HG02798 (cell line): ENCODE results near the gene CXCR4.
"Not testable (repeated sequence)": the region's sequence is repeated elsewhere in the genome, so short reads cannot be mapped to it uniquely, and the experiment has no call there.

Experiments
- ATAC-seq: cut with Tn5 transposase; IDR thresholded peaks from one replicate; pipeline ENCODE4 v1.9.1; 2021; ENCODE audit warnings: mild to moderate bottlenecking; ENCODE audit not compliant: unreplicated experiment, poor library complexity

The CXCR4 gene

DNA sequence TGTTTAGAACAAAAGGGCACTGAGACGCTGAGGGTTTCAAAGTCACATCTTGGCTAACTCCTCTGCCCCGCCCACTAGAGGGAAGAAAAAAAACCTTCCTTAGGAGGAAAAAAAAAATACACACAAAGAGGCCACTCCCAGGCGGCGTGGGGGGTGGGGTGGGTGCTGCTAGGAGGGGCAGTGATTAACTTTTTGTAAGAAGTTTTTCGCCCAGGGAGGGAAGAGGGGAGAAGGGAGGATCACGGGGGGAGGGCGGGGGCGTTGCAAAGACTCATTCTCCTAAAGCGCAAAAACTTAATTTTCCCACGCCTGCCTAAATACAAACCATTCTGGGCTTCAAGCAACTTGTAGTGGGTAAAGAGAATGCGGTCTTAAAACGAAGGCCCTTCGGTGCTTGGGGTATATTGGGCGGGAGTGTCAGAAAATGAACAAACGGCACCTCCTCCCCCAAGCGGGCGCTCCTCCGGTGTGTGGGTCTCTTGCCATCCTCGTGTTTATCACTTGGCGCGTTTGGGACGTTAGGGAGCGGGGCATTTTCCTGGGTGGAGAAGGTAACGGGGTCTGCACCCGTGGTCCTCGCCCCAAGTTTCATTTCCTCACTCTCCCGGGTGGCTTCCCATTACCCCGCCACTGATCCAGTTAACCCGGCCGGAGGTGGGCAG lies 1.7 kb downstream of the CXCR4 start:
- ATAC-seq, result peak; percentile 14

DNA sequence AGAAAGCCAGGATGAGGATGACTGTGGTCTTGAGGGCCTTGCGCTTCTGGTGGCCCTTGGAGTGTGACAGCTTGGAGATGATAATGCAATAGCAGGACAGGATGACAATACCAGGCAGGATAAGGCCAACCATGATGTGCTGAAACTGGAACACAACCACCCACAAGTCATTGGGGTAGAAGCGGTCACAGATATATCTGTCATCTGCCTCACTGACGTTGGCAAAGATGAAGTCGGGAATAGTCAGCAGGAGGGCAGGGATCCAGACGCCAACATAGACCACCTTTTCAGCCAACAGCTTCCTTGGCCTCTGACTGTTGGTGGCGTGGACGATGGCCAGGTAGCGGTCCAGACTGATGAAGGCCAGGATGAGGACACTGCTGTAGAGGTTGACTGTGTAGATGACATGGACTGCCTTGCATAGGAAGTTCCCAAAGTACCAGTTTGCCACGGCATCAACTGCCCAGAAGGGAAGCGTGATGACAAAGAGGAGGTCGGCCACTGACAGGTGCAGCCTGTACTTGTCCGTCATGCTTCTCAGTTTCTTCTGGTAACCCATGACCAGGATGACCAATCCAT lies 2.7 kb downstream of the CXCR4 start:
- ATAC-seq, result no peak

DNA sequence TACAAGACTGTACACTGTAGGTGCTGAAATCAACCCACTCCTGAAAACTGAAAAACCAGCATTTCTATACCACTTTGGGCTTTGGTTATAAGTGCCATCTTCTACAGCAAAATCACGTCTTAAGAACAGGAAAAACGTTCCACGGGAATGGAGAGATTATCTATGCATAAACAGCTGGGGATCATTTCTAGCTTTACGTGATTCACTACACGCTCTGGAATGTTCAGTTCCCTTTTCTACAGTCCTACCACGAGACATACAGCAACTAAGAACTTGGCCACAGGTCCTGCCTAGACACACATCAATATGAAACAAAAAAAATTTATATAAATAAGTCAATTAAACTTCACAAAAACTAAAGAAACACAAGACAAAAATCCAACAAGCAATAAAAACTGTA lies 3.6 kb downstream of the CXCR4 start:
- no peak for ATAC-seq

DNA sequence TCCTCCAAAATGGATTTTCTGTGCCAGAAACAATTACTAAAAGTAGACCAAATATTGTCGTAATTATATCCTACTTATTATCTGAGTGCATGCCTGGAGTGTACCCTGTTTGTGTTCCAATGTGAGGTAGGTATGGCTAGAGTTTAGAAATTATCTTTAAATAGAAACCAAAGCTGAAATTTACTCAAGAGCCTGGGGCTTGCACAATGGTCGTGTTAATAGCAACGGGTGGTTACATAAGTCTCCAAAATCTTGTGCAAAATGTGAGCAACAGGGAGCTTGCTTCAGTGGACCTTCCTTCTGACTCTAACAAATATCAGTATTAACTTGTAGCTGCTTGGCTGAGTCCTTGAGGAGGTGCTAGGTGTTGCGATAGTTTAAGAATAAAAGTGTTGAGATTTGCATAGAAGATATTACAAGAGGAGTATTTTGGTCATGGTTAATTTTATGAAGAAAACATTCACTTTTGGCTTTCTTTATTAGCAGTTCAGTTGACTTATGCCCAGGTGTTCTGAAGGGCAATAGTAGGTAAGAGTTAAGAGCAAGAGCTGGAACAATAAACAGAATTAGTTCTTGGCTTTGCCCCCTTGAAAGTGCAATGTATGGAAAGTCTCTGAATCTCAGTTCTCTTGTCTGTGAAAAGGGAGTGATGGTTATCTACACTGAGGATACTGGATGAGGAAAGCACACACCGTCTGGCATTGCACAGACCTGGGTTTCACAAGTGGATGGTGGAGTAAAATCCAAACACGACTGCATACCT lies 4.6 kb downstream of the CXCR4 start:
- no peak for ATAC-seq

DNA sequence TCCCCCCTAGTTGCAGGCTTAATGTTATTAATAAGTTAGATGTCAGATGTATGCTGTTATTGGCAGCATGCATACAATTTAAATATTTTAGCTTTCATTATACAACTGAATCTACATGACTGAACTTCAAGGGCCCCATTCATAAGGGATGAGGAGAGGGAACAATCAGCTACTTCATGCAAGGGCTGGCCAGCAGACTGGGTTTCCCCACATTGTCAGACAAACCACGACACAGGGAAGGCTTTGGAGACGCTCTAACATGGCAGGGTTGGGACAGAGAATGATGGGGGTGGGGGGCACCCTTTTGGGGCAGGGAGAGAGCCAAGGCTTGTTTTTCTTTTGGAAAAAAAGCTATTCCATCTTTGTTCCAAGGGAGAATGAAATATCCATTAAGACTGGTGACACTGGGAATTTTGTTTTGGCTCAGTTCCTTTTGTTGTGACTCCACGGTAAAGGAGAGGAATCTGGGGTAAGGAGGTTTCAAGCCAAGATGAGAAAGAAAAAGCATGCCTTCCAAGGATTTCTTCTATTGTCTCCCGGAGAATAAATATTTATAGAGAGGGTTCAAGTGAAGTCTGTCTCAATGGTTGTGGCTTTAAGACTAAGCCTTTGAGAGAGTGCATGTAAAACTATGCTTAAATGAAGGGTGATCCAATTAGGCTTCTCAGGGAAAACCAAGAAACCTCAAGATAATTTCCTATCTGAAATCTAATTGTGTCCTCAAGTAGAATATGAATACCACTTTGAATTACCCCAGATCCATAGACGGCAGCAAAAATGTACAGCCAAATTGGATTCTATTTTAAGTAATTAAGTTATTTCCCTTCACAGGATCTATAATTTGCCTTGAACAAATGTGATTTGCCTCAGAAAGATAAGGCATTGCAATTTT lies 5.4 kb downstream of the CXCR4 start:
- no peak for ATAC-seq

DNA sequence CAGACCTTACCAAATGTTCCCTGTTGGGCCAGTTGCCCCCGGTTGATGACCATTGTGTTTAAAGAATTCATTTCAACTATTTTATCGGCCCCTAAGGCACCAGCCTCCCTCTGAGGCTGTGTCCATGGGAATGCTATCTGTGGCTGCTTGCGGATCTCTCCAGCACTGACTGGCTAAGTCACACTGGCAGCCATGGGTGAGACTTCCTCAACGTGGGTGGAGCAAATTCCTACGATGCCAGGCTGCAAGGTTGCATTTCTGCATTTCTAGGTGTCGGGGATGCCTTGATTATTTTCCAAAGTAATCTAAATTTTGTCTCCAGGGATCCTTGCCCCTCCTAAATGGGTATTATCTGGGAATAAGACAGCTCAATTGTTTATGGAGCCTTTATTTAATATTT lies 6.2 kb downstream of the CXCR4 start:
- ATAC-seq, result no peak

DNA sequence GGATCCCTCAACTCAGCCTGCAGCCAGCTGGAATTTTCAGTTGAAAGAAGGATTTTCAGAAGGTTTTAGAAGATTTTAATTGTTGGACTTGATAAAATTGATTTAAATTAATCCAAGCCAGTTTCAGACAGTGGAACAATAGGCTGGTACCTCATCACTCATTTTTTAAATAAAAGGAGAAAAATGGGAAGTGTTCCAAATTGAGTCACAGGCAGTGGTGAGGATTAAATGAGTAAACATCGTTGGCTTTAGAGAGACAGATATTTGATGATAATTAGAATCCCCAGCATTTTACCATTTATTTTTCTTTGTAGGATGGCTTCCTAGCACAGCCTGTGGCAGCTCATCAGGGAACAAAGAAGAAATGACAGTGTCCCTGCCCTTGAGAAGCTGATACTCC lies 7.4 kb downstream of the CXCR4 start:
- no peak for ATAC-seq

DNA sequence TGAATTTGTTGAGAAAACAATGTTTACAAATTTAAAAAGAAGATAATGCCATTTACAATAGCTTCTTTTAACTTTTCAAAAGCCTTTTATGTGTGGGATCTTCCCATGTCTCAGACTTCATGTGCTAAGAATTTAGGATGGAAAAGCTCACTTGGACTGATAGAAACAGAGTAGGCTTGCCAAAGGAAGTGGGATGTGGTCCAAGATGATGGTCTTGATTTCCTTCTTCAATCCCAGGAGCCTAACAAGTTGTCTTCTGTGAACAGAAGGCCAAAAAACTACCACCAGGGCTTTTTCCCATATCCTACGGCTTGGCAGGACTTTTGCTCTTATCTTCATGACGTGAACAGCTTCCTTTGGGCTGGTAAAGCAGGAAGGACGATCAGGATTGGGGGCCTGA lies 9.5 kb downstream of the CXCR4 start:
- no peak for ATAC-seq

DNA sequence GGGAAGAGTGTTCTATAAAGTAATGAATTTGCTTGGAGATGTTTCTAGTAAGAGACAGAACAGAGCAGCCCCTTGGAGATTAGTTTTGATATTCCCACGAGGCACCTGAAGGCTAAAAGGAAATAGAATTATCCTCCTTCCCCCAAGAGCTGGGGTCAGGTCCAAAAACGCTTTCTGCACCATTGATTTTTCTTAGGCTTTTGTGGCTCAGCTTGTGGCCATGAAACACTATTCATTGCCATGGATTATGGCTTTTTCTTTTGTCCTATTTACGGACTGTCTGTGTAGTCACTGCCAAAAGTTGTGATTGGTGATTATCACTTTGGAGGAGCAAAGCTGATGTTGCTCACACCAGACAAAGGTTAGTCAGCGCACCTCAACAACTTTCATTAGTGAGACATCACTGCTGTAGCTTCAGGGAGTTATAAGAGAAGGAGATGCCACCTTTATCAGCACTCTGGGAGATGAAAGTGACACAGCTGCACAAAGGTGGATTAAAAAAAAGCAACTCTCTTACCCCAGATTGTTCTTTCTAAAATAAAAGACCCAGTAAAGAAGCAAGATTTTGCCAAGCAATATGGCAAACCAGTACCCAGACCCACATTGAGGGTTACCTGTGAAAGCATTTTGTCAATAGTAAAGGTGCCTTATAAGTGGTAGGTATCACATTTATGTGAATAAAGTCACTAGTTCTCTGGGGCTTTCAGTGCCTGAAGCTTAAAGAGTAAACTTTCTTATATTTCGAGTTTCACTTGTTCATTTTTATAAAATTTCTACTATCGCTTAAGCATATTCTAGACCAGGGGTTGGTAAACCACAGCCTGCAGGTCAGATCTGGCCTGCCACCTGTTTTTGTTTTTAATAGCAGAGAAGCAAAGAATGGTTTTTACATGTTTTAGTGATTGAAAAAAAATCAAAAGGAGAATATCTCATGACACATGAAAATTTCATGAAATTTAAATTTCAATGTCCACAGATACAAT lies 10.6 kb downstream of the CXCR4 start:
- ATAC-seq, result peak; percentile 87

DNA sequence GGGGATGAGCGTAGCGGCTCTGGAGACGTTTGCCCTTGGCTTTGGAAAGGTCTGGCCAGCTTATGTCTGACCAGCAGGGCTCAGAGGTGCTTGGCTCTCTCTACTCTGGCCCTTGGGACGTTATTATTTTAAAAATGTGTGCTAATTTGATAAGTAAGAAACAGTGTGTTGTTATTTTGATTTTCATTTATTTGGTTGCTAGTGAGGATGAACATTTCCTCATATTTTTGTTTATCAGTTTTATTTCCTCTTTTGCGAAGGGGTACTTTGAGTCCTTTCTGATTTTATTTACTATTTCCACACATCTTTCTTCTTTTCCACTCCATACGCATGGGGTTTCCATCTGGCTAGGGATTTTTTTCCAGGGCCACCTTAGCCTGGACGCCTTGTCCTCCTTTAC lies 11.4 kb downstream of the CXCR4 start:
- ATAC-seq, result no peak

DNA sequence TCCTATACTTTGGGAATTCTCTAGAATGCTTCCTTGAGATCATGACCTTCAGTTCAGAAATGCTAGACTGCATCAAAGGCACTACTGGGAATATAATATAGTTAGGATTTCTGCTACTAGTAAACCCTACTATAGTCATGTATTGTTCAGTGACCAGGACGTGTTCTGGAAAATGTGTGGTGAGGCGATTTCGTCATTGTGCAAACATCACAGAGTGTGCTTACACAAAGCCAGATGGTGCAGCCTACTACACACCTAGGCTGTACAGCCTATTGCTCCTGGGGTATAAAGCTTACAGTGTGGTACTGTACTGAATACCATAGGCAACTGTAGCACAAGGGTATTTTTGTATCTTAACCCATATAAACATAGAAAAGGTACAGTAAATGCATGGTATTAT lies 13.0 kb downstream of the CXCR4 start:
- ATAC-seq, result no peak

DNA sequence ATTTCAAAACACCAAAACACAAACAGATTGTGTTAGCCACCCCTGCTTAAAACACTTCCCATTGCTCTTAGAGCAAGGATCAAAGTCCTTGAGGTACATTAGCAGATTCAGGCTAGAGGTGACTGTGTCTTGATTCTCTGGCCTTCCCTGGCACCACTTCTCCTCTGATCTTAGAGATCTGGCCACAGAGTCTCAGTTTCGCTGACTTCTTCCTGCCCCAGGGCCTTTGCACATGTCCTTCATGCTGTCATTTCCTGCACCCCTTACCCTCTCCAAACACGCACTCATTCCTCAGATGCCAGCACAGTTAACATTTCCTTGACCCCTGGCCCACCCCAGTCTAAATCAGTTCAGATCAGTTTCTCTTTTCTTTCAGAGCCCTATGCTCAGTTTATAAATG lies 16.9 kb downstream of the CXCR4 start:
- ATAC-seq, result no peak

DNA sequence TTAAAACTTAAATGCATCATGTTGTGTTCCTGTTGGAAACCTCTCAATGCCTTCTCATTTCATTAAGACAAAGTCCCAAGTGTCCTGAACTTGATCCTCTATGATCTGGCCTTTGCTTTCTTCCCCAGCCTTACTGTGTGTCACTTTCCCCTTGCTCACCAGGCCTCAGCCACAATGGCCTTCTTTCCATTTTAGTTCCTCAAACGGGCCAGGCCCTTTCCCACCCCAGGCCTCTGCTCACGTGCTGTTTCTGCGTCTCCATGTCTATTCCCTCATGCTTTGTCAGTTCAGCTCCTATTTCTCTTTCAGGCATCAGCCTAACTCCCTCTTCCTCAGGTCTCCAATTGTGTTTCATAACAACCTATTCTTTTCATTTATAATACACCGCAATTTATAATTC lies 19.5 kb downstream of the CXCR4 start:
- ATAC-seq, result no peak

DNA sequence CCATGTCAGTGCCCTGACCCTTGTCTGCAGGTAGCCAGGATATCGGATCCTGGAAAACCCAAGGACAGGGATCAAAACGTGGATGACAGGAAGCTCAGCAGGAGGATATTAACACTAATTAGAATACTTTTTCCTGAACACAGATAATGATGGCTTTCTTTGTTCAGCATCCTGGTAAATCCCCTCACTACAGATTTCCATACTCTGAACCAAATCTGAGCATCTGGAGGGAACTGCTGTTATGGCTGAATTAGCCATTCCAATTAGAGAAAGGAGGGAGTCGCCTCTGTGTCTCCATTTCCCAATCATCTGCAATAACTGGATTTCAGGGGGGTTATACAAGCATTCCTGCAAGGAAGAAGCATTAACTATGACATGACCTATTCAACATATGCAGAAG lies 24.4 kb downstream of the CXCR4 start:
- no peak for ATAC-seq

DNA sequence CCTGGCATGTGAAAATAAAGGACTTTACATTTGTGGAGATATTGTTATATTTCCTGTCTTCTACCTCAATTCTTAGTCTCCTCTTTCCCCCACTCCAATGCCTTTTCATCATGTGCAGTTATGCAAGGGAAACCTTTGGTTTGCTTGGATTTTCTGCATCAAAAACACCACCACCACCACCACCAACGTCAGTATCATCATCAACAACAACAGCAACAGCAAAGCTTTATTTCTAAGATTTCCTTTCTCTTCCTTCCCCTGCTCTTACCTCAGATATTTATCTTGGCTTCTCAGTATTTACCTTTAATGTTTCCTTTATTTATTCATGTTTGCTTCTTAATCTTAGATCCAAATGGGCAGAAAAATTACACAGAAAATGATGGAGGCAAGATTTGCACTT lies 26.1 kb downstream of the CXCR4 start:
- no peak for ATAC-seq

DNA sequence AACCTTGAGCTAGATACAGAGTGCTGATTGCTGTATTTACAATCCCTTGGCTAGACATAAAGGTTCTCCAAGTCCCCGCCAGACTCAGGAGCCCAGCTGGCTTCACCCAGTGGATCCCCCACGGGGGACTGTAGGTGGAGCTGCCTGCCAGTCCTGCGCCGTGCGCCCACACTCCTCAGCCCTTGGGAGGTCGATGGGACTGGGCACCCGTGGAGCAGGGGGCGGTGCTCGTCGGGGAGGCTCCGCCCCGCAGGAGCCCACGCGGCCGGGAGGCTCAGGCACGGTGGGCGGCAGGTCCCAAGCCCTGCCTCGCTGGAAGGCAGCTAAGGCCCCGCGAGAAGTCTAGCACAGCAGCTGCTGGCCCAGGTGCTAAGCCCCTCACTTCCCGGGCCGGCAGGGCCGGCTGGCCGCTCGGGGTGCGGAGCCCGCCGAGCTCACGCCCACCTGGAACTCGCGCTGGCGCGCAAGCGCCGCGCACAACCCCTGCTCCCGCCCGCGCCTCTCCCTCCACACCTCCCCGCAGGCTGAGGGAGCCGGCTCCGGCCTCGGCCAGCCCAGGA lies 30.0 kb downstream of the CXCR4 start:
- not testable (repeated sequence) for ATAC-seq

DNA sequence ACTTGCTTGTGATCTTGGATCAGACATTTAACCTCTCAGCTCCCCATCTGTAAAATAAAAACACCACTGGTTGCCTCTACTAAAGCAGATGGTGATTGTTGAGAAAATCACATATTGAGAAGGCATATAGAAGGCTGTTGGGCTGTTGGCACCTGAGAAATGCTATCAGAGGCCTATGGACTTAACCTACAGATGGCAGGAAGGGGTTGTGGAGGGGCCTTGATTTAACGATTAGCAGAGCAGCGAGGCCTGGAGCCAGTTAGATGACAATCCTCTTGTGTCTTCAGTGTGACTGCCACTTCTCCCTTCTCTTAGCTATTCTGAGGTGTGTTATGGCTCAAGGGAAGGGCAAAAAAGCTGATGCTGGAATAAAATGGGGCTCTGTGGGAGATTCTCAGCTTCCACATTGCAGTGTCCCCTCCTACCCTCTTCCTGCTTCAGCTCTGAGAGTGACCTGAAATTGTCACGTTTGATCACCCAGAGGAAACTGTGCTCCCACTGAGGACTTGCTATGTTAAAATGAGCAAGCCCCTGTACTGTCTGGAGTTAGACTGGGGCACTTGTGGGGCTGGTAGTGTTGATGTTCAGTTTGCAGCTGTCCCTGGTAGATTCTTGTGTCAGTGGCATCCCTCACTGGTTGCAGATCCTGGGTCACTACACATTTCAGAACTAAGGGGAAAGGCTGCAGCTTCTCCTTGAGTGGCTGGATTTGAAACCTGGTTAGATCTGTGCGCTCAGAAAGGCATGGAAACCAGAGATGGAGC lies 31.5 kb downstream of the CXCR4 start:
- ATAC-seq, result no peak

DNA sequence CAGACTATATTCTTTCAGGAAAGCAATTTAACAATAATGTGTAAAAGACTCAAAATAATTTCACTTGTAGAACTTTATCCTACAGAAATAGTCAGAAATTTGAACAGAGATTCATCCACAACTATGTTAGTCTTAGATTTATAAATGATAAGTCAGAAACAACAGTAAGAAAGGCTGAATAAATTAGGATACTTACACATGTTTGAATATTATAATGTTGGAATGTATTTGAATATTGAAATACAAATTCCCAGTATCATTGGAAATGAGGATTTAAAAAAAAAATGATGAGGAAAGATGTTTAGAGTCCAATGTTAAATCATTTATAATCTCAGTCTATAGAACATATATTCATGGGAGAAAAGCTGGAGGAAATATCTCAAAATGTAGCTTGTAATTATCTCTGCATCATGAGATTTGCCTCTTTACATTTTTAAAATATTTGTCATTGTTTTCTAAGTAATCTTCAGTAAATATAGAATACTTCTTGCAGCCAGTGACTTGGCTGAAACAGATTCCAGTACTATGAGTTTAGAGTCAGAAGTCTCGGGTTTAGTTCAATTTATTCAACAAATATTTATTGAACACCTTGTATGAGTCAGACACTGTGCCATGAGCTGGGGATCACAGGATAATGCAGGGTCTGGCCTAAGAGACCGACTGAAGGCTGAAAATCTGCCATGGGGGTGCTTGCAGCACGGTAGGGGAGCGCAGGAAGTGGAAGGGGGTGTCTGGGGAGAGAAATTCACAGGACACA lies 32.3 kb downstream of the CXCR4 start:
- ATAC-seq, result no peak
